Fibroblast of lung (primary cell): ENCODE data around the gene KIN. TPM values are rescaled to one million over a fixed set of nuclear protein-coding genes. Genes with fewer than 3 reads are reported as not detected.

Experiments used
- DNase-seq, 2 donors: peaks; one replicate each; pipeline versions ENCODE4 v3.0.0 to v3.0.0-alpha.2; 2010; ENCODE audit warnings: low read depth in 2 of 2
- H2AFZ ChIP-seq: 2 replicates; pipeline ENCODE4 v1.5.1; 2012; ENCODE audit warnings: low read length, control low read depth, inconsistent platforms
- H3K27ac ChIP-seq: 2 replicates; pipeline ENCODE4 v1.5.1; 2011; ENCODE audit warnings: low read length, control low read depth; ENCODE audit not compliant: insufficient read depth
- H3K27me3 ChIP-seq: 2 replicates; pipeline ENCODE4 v1.5.1; 2011; ENCODE audit warnings: mild to moderate bottlenecking, low read length; ENCODE audit not compliant: control insufficient read depth, insufficient read depth
- H3K36me3 ChIP-seq: 2 replicates; pipeline ENCODE4 v1.5.1; 2011; ENCODE audit warnings: low read length; ENCODE audit not compliant: control insufficient read depth, insufficient read depth
- H3K4me1 ChIP-seq: 2 replicates; pipeline ENCODE4 v1.5.1; 2011; ENCODE audit warnings: low read length; ENCODE audit not compliant: control insufficient read depth, insufficient read depth; ENCODE audit errors: extremely low read depth
- H3K4me2 ChIP-seq: 2 replicates; pipeline ENCODE4 v1.5.1; 2011; ENCODE audit warnings: low read length, control low read depth; ENCODE audit not compliant: insufficient read depth; ENCODE audit errors: extremely low read depth
- H3K4me3 ChIP-seq, 4 experiments: fragments of 200-600 bp in 1 of 4; sonication (generic) in 1 of 4; replicated peaks in 1 of 4; 2 replicates each; pipeline ENCODE4 v1.5.1; 2011 to 2016; ENCODE audit warnings: low read length in 4 of 4, low read depth in 3 of 4, mild to moderate bottlenecking in 3 of 4, control low read depth in 2 of 4, inconsistent platforms in 1 of 4, mixed read lengths in 1 of 4; ENCODE audit not compliant: insufficient read depth in 1 of 4; ENCODE audit errors: control extremely low read depth in 1 of 4
- H3K79me2 ChIP-seq: 2 replicates; pipeline ENCODE4 v1.5.1; 2012; ENCODE audit warnings: mild to moderate bottlenecking, low read length, inconsistent platforms; ENCODE audit not compliant: control insufficient read depth, insufficient read depth
- H3K9ac ChIP-seq: 2 replicates; pipeline ENCODE4 v1.5.1; 2011; ENCODE audit warnings: mild to moderate bottlenecking, low read length, control low read depth; ENCODE audit not compliant: insufficient read depth
- H3K9me3 ChIP-seq: 2 replicates; pipeline ENCODE4 v1.5.1; 2012; ENCODE audit warnings: low read depth, low read length; ENCODE audit not compliant: control insufficient read depth, insufficient read depth
- H4K20me1 ChIP-seq: 2 replicates; pipeline ENCODE4 v1.5.1; 2011; ENCODE audit warnings: low read length; ENCODE audit not compliant: control insufficient read depth, insufficient read depth; ENCODE audit errors: extremely low read depth
- CTCF ChIP-seq, 2 donors: IDR thresholded peaks in 1 of 2; conservative IDR thresholded peaks in 1 of 2; 1 replicate in 1 of 2; 2 replicates in 1 of 2; pipeline ENCODE4 v1.5.1; 2011 to 2012; ENCODE audit warnings: low read length in 2 of 2, control low read depth in 1 of 2, inconsistent platforms in 1 of 2, low read depth in 1 of 2, mild to moderate bottlenecking in 1 of 2
- EZH2 ChIP-seq: IDR thresholded peaks from 2 replicates; pipeline ENCODE4 v1.5.1; 2012; ENCODE audit warnings: low read length, control low read depth, mild to moderate bottlenecking; ENCODE audit errors: missing control alignments
- polyA plus RNA-seq, 2 donors: library from polyadenylated mRNA; depleted of rRNA in 1 of 2; stranded (reverse) in 1 of 2; unstranded in 1 of 2; fragments of >200 nt; gene quantifications; 2 replicates each; pipeline ENCODE4 v1.2.1, GENCODE V29; 2011 to 2012; ENCODE audit warnings: missing spikeins in 1 of 2
- total RNA-seq: library from RNA; depleted of rRNA; stranded (reverse); fragments of >200 nt; gene quantifications from 2 replicates; pipeline ENCODE4 v1.2.1, GENCODE V29; 2014

KIN gene
- total and polyA plus RNA-seq, 2 donors (not counting 1 experiment from before 2014, with no cell fraction given) = 9.6 to 10.1 TPM

GRCh38 chr10:7702288-7702812 lies 85.4 kb downstream of the KIN start:
- Histone ChIP-seq H3K9ac (no peak overlapping the region), H4K20me1 (no peaks in the 10 kb centered on the region)
- DNase-seq = no peak

DNA sequence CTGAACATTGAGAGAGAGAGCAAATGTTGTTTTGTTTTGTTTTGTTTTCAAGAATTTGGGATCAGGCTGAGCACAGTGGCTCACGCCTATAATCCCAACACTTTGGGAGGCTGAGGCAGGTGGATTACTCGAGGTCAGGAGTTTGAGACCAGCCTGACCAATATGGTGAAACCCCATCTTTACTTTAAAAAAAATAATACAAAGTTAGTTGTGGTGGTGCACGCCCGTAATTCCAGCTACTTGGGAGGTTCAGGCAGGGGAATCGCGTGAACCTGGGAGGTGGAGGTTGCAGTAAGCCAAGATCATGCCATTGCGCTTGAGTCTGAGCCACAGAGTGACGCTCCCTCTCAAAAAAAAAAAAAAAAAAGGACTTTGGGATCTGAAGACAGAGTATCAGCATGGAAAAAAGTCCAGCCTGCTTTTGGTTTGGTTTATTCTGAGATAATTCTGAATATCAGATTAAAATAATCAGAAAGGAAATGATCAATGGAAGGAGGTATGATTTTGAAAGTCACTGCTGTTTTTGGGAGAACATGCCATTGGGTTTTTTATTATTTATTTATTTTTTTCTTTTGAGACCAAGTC lies 86.5 kb downstream of the KIN start:
- Histone ChIP-seq H3K9me3 (no peaks in the 10 kb centered on the region), H3K4me3 (no peak overlapping the region), H2AFZ (no peak overlapping the region), H3K9ac (no peak overlapping the region), H3K36me3 (no peaks in the 10 kb centered on the region), H3K27ac (no peak overlapping the region), H3K4me1 (no peaks in the 10 kb centered on the region), H3K27me3 (no peaks in the 10 kb centered on the region), H3K79me2 (no peaks in the 10 kb centered on the region), H4K20me1 (no peaks in the 10 kb centered on the region), H3K4me2 (no peak overlapping the region)
- no peak for DNase-seq
- no peak for TF ChIP-seq EZH2
- TF ChIP-seq CTCF (conservative IDR thresholded peaks at IDR 0.05 in 1 of 2, IDR thresholded peaks at IDR 0.05 in 1 of 2; ENCODE audit: low read depth in 1 of 2, low read length in 2 of 2) = no peak

More at GRCh38 chr10:7702288-7702812, 85.4 kb downstream of the KIN start:
- Histone ChIP-seq H3K9me3 (no peaks in the 10 kb centered on the region), H3K4me1 (no peaks in the 10 kb centered on the region), H3K79me2 (no peaks in the 10 kb centered on the region), H3K4me3 (no peak overlapping the region), H3K4me2 (no peak overlapping the region), H3K27ac (no peak overlapping the region), H2AFZ (no peak overlapping the region), H3K36me3 (no peaks in the 10 kb centered on the region), H3K27me3 (no peaks in the 10 kb centered on the region)
- TF ChIP-seq EZH2 (no peak), CTCF (conservative IDR thresholded peaks at IDR 0.05 in 1 of 2, IDR thresholded peaks at IDR 0.05 in 1 of 2; ENCODE audit: low read depth in 1 of 2, low read length in 2 of 2) (no peak)

Other genes with a start within 250 kb of the KIN start
- gene ITIH5, start 121.0 kb downstream of the KIN start, total RNA-seq = 12.4 and 49.3 TPM in 2 replicates
- gene ITIH5, start 121.0 kb downstream of the KIN start, polyA plus RNA-seq = 0.11 and 0.22 TPM in 2 replicates
- not detected in 2 replicates for gene ITIH2, start 84.7 kb downstream of the KIN start, total RNA-seq
- gene ITIH2, start 84.7 kb downstream of the KIN start, polyA plus RNA-seq = not detected in 2 replicates
- gene ATP5F1C, start 184 bp upstream of the KIN start, total RNA-seq = 170 and 172 TPM in 2 replicates
- gene ATP5F1C, start 184 bp upstream of the KIN start, polyA plus RNA-seq = 331 and 353 TPM in 2 replicates
- gene TAF3, start 30.5 kb upstream of the KIN start, total RNA-seq = 1.5 and 2.1 TPM in 2 replicates
- gene TAF3, start 30.5 kb upstream of the KIN start, polyA plus RNA-seq = 4.0 and 5.0 TPM in 2 replicates